A673 (cell line): ENCODE results near the gene ZC3H7B.

Experiments
- EZH2 ChIP-seq: fragments of 200-600 bp; sonication (generic); IDR thresholded peaks from 2 replicates; pipeline ENCODE4 v1.6.1; 2017; ENCODE audit warnings: borderline replicate concordance, low read depth, mild to moderate bottlenecking, mixed read lengths, antibody characterized with exemption, low read length; ENCODE audit not compliant: poor library complexity, severe bottlenecking
- TF ChIP-seq, protein P1 (sequence below): fragments of 300-800, 200-600 bp; sonication (generic); conservative IDR thresholded peaks from 2 replicates; pipeline ENCODE4 v1.5.1; 2017; ENCODE audit warnings: low read depth, mild to moderate bottlenecking, antibody characterized with exemption, low read length, moderate library complexity, mixed read lengths

DNA sequence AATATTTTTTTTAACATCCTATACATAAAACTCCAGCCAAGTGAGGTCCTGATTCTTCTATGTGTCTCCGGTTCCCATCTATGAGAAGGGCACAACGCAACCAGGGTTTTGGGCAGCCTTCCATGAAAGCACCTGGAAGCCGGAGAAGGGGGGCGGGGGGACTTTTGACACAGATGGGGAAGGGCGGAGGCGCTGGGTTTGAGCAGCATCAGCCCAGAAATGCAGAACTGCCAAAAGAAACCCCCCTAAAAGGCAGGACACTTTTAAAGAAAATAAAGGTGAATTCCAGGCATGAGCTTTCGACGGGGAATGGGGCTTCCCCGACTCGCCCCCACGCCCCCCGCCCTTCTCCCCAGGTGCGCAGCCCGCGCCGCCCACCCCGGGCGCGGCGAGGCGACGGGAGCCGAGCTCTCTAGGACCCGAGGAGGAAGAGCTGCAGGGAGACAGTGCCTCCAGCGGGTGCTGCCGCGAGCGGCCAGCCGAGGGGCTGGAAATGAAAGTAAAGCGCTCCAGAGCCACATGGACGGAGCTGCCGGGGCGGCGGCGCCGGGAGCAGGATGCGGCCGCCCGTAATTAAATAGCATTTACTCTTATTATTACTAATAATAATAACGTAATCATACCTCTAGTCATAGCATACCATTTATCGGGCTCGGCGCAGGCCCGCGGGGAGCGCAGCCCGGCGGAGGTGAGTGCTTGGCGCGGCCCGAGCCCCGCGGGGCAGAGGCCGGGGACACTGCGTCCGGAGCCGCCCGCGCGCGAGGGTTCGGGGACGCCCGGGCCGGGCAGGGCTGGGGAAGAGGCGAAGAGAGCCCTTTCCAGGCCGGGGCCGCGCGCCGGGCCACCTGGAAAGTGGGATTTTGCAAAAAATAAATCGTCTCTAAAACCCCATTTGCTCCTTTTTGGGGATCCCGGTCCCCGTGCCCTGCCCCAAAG, at the start of gene ZC3H7B:
- TF ChIP-seq, protein P1, sequence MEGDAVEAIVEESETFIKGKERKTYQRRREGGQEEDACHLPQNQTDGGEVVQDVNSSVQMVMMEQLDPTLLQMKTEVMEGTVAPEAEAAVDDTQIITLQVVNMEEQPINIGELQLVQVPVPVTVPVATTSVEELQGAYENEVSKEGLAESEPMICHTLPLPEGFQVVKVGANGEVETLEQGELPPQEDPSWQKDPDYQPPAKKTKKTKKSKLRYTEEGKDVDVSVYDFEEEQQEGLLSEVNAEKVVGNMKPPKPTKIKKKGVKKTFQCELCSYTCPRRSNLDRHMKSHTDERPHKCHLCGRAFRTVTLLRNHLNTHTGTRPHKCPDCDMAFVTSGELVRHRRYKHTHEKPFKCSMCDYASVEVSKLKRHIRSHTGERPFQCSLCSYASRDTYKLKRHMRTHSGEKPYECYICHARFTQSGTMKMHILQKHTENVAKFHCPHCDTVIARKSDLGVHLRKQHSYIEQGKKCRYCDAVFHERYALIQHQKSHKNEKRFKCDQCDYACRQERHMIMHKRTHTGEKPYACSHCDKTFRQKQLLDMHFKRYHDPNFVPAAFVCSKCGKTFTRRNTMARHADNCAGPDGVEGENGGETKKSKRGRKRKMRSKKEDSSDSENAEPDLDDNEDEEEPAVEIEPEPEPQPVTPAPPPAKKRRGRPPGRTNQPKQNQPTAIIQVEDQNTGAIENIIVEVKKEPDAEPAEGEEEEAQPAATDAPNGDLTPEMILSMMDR = peak; percentile 57
- no peak for TF ChIP-seq EZH2
